ENCODE measurements around the gene UNC79.

Gene UNC79

GRCh38 chr14:93548102-93548843 is 117.5 kb downstream of the UNC79 start:
- no peak for DNase-seq (ENCODE audit: low spot score)

GRCh38 chr14:93549595-93549994 is 118.9 kb downstream of the UNC79 start:
- no peak for DNase-seq (ENCODE audit: low spot score)

DNA sequence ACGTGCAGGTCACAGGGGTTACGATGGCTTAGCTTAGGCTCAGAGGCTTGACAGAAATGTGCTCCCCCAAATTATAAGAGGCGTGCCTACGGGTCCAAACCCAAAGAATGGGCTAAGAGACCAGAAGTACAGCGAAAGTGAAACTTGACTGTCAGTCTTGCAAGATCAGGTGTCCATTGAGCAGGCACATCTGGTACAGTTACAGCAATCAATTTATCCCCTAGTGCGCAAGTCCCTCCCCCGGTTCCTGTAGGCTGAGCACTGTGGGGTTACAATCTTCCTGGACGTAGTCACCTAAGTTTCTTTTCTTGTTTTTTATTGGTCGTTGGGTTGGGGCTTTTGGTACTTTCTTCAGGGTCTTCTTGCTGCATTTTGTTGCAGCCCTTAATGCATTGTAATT is 134.2 kb downstream of the UNC79 start:
- no peak for DNase-seq (ENCODE audit: low spot score)

- DNase-seq (ENCODE audit: low spot score), result no peak
Observed at GRCh38 chr14:93566065-93566693, 135.4 kb downstream of the UNC79 start.

GRCh38 chr14:93571275-93571674 is 140.5 kb downstream of the UNC79 start:
- no peak for DNase-seq (ENCODE audit: low spot score)

DNA sequence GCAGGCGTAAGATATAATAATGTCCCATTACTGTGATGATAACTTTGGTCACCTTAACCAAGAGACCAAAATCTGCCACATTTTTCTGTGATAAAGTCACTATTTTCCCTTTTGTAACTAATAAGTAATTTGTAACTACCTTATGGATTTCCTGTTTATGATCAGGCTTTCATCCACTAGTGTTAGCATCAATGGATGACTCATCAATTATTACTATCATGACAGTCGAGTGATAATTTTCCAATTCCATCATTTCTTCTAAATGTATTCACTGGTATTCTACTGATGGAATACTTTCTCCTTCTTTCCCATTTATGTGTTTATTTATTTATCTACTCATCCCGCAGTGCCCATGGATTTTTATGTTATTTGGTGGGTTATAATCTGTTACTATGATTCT is 148.4 kb downstream of the UNC79 start:
- DNase-seq (ENCODE audit: low spot score), result no peak

GRCh38 chr14:93582516-93582915 is 151.8 kb downstream of the UNC79 start:
- no peak for DNase-seq (ENCODE audit: low spot score)

GRCh38 chr14:93587330-93587729 is 156.6 kb downstream of the UNC79 start:
- no peak for DNase-seq (ENCODE audit: low spot score)

DNA sequence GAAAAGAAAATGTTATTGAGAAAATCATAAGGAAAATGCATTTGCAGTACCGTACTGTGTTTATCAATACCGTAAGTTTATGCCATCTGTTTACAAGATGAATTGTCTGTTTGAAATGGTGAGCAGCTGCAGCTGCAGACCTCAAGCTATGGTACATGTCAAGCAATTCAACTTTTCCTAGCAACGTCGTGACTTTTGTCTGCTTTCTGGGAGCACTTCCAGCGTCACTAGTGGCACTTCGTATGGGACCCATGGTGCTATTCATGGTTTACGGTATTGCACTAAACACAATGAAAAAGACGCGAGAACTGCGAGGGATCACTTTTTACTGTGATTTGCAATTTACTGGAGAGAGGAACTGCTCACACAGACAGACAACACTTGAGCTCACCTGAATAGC is 160.8 kb downstream of the UNC79 start:
- DNase-seq (ENCODE audit: low spot score), result no peak

DNA sequence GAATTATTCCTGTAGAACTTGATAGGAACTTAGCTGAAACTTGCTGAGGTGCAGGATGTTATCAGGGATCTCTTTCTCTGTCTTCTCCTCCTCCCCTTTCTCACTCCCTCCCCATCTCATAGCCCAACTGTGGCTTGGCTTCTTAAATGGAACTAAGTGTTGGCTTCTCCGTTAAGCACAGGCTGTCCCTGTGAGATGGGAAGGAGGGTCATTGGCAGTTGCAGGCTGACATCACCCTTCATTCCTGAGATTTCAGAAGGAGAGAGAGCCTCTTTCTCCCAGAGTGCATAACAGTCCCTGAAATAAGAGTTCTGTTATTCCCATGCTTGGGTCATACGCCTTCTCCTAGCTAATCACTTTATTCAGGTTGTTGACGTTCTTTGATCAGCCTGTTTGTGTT is 162.0 kb downstream of the UNC79 start:
- DNase-seq (ENCODE audit: low spot score), result no peak

DNA sequence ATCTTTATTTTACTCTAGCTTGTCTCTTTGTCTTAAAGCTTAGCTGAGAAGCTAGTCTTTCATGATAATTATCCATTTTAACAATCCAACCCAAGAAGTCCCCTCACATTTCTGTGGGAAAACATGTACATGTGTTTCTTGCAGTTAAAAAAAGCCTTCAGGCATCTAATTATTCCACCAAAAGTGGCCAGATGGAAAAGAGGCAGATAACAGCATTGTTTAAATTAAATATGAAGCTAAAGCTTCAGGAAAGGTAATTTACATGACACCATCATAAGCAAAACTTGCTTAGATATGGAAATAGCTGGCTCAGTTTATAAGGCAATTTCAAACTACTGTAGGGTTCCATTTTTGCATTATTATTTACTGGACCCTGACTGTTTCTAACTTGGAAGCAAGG is 175.4 kb downstream of the UNC79 start:
- DNase-seq (ENCODE audit: low spot score), result no peak

DNA sequence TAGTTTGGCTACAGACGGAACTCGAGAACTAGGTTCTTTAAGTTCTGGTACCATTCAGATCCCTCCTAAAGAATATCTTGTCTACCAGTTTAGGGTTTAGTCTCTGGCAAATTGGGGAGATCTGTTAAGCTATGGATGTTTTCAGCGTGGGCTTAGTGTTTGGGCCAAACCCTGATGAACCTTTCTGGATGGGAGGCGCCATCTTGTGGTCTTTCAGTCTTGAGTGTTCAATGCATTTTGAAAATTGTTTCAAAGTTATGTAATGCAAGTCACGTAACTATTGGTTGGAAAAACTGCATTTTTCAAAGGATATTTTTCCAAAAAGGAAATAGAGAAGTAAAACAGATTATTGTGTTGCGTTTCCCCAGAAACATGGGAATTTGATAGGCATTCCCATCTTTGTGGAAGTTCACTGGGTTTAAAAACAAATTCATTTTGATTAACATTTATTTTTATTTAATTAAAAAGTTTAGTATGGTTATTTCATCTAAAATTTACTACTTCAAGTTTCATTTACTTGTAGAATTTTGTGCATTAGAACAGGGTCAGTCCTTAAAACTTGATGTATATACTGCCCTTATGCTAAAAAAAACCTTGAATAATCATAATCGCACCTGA is 188.5 kb downstream of the UNC79 start:
- DNase-seq (ENCODE audit: low spot score), result peak; percentile 6

GRCh38 chr14:93628048-93628447 is 197.3 kb downstream of the UNC79 start:
- no peak for DNase-seq (ENCODE audit: low spot score)

GRCh38 chr14:93629643-93630042 is 198.9 kb downstream of the UNC79 start:
- DNase-seq (ENCODE audit: low spot score), result no peak

DNA sequence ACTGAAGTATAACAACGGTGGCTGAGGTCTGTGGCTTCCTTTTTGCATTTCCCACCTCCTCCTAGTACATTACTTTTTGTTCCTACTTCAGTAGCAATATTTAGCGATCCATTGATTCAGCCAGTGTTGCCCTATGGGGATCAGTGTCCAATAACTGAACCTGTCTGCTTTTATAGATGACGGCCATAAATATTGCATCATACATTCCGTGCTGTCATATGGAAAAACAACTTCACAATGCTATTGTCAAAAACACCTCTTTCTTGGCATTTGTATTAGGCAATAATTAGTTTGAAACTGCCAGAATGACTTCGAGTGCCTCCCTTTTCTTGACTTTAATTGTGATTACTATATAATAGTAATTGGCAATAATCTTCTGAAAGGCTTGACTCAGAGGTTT is 208.1 kb downstream of the UNC79 start:
- no peak for DNase-seq (ENCODE audit: low spot score)

DNA sequence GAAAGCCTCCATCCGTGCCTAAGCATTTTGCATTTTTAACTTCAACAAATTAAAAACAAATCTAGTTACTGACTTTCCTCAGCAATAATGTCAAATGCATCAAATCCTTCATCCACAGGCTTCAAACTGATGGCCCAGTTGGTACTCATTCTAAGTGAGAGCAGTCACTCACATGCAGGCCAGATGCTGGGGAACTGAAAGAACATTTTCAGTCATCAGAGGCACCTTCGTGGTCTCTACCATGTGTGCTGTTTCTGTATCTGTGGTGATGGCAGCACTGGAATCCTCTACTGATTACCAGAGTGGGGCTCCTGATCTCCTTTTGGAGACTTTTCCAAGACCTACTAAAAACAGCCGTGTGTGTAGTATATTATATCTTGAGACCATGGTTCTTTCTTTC is 212.4 kb downstream of the UNC79 start:
- no peak for DNase-seq (ENCODE audit: low spot score)

DNA sequence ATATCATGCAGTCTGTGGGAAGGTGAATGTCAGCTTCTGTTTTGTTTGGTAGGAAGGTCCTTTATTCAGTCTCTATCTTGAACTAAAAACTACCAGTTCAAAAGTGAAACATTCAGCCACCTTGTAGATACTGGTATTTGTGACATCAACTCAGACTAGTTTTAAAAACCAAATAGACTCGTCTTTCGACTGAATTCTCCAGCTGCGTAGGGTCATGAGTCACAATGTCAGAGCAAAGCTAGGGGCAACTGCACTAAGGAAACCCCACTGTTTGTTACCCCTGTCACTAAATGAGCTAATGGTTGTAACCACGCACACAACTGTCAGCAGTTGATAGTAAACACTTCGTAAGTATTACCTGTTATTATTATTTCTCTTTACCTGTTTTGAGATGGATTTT is 212.9 kb downstream of the UNC79 start:
- DNase-seq (ENCODE audit: low spot score), result no peak

DNA sequence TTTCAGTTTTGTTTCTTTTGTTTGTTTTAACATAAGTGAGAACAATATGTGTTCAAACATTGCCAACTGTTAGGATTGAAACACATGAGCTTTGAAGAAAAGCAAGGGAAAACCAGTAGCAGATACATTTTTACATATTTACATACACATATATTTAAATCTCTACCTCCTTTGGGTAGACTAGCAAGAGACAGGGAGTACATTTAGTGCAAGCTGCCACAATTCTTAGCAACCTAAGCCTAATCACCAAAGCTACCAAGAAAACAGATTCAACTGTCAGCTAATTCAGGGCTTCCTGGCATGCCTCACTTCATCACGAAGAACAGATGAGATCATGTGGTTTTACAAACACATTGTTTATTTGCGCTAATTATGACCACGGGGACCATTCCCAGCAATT is 214.5 kb downstream of the UNC79 start:
- no peak for DNase-seq (ENCODE audit: low spot score)

DNA sequence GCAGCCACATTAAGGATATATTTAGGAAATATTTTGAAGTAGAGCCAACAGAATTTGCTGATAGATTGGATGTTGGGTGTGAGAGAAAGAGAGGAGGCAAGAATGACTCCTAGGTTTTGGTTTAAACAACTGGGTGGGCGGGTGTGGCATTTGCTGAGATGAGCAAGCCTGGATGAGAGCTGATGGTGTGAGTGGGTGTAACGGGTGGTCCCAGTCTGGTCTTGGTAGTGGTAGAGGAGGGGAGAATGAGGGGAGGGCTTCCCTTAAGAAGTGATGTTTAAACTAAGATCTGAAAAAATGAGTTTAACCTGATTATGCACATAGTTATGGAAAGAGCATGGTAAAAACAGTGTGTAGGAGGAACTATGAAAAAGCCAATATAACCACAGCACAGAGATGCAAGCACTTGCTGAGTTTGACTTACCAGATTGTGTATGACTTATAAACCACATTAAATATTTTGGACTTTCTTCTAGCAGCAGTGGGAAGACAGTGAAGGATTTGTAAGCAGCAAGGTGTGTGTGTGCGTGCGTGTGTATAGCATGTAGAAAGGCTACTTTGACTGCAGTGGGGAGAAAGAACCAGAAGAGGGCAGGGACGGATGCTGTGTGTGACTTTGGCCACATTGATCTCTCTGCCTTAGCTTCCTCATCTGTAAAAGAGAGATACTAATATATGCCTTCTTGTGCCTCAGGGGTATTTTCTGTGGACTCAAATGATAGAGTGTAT is 217.9 kb downstream of the UNC79 start:
- no peak for DNase-seq (ENCODE audit: low spot score)

GRCh38 chr14:93654599-93654998 is 223.9 kb downstream of the UNC79 start:
- DNase-seq (ENCODE audit: low spot score), result no peak

- DNase-seq (ENCODE audit: low spot score), result no peak
Observed at GRCh38 chr14:93655078-93655750, 224.5 kb downstream of the UNC79 start.

GRCh38 chr14:93657875-93658274 is 227.1 kb downstream of the UNC79 start:
- no peak for DNase-seq (ENCODE audit: low spot score)

All from CD4-positive, alpha-beta T cell treated with Interleukin-15 for 4 hours (primary cell).